ENCODE measurements around the gene PUDP. TPM values are rescaled to one million over a fixed set of nuclear protein-coding genes. Genes with fewer than 3 reads are reported as not detected.

The PUDP gene
- total and polyA plus RNA-seq, 12 donors, result 4.3 to 29.3 (median 14.5) TPM

DNA sequence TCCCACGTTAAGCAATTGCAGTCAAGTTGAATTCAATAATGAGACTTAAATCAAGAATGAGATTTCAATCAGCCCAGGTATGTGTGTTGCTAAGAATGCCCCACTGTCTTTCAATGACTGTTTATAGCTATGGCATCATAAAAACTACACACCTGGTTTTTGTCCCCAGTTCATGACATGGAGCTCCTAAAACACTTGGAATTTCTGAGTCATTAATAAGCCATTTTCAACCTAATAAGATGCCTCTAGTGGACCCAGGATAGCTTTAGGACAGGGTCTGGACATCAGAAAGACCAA lies 73.1 kb downstream of the PUDP start:
- no peak for DNase-seq
- Histone ChIP-seq H3K27ac (no peak overlapping the region), H3K36me3 (replicated peaks in 1 of 2) (peaks cover 0 to 4% of the 10 kb centered on the region in 2 donors), H3K27me3 (no peaks in the 10 kb centered on the region), H3K9me3 (replicated peaks in 1 of 3) (no peaks in the 10 kb centered on the region), H3K4me3 (no peak overlapping the region), H3K4me1 (replicated peaks in 1 of 2) (peaks cover 0 to 6% of the 10 kb centered on the region in 2 donors)
- WGBS, 4 donors, result 60 to 96% (median 90%) methylated on average over 1 of the region's 1 CpG
- intact Hi-C loops (cut with DNase I), result no loop called here
- TF ChIP-seq, protein P1, sequence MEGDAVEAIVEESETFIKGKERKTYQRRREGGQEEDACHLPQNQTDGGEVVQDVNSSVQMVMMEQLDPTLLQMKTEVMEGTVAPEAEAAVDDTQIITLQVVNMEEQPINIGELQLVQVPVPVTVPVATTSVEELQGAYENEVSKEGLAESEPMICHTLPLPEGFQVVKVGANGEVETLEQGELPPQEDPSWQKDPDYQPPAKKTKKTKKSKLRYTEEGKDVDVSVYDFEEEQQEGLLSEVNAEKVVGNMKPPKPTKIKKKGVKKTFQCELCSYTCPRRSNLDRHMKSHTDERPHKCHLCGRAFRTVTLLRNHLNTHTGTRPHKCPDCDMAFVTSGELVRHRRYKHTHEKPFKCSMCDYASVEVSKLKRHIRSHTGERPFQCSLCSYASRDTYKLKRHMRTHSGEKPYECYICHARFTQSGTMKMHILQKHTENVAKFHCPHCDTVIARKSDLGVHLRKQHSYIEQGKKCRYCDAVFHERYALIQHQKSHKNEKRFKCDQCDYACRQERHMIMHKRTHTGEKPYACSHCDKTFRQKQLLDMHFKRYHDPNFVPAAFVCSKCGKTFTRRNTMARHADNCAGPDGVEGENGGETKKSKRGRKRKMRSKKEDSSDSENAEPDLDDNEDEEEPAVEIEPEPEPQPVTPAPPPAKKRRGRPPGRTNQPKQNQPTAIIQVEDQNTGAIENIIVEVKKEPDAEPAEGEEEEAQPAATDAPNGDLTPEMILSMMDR (IDR thresholded peaks at IDR 0.05), result no peak
- no peak for TF ChIP-seq POLR2A (IDR thresholded peaks at IDR 0.05)

DNA sequence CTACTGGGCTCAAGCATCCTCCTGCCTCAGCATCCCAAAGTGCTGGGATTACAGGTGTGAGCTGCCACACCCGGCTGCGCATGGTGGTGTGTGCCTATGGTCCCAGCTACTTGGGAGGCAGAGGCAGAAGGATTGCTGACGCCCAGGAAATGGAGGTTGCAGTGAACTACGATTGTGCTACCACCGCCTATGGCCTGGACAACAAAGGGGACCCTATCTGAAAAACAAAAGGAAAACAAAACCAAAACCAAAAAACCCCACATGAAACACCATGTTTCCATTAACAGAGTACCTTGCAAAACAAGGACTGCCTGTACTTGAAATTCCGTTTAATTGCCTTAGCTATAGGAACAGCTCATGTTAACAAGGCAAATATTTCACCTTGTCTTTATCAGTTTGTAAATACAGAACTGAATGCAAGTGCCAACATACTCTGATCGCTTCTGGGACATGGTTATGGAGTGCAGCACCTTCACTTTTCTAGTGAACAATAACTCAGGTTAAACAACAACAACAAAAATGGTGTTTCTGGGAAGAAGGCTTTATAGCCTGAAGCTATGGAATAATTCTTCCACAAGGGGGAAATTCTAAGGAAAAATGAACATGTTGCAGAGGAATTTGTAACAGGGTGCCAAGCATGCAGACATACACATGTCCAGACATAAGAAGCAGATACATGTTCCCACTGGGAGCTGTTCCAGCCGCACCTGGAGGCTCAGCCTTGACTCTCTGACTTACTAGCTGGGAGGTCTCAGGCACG lies 73.6 kb downstream of the PUDP start:
- Histone ChIP-seq H3K27me3 (no peaks in the 10 kb centered on the region), H3K4me1 (replicated peaks in 1 of 2) (peaks cover 0 to 6% of the 10 kb centered on the region in 2 donors), H3K27ac (no peak overlapping the region), H3K36me3 (replicated peaks in 1 of 2) (peaks cover 0 to 4% of the 10 kb centered on the region in 2 donors), H3K4me3 (no peak overlapping the region), H3K9me3 (replicated peaks in 1 of 3) (no peaks in the 10 kb centered on the region)
- no peak for TF ChIP-seq POLR2A (IDR thresholded peaks at IDR 0.05)
- TF ChIP-seq, protein P1 (IDR thresholded peaks at IDR 0.05), result peak in 1 of 6 experiments; percentile 24
- no peak for DNase-seq
- intact Hi-C loops (cut with DNase I), result no loop called here
- 92 to 96% (median 94%) methylated on average over 7 to 9 of the region's 9 CpGs for WGBS, 4 donors

DNA sequence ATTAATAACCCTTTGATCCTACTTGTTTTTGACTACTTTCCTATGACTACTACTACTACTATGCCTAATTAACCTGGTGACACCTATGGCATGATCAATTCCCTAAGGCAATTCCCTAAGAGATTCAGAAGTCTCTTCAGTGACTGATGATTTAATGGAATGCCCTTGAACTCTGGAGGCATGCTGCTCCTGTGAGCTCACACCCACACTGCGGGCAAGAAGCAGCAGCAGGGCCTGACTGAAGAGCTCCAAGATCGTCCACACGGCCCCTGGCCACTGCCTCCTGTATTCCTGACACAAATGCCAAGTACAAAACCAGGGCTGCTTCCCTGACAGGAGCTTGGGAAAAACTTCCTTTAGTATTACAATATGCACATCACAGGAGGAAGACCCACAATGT lies 74.6 kb downstream of the PUDP start:
- TF ChIP-seq, protein P1 (IDR thresholded peaks at IDR 0.05), result no peak
- TF ChIP-seq POLR2A (IDR thresholded peaks at IDR 0.05), result no peak
- DNase-seq, result peak in 4 of 7 donors; percentile 19 to 66 (median 30)
- H3K27me3 ChIP-seq, result no peaks in the 10 kb centered on the region
- H3K9me3 ChIP-seq (replicated peaks in 1 of 3), result no peaks in the 10 kb centered on the region
- H3K36me3 ChIP-seq (replicated peaks in 1 of 2), result peaks cover 0 to 4% of the 10 kb centered on the region in 2 donors
- no peak overlapping the region for H3K27ac ChIP-seq
- no peak overlapping the region for H3K4me3 ChIP-seq
- intact Hi-C loops (cut with DNase I), result no loop called here
- WGBS, 4 donors, result 33 to 44% (median 35%) methylated on average over 1 to 3 of the region's 3 CpGs
- H3K4me1 ChIP-seq (replicated peaks in 1 of 2), result peaks cover 0 to 6% of the 10 kb centered on the region in 2 donors

DNA sequence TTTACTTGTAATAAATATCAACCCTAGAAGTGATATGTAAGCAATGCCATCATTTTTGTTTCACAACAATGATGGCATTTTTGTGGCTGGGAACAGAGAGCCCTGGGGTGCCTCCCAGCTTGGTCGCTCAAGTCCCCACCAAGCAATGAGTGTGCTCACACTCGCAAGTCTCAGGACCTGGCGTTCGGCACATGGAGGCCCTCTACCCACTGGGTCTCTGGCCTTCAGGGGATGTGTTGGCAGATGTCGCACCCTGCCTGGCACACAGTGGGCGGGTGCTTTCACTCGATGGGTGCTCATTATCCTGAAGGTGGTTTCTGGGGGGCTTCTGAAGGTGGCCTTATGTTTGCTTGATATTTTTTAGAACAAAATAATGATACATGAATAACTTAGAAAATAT lies 75.1 kb downstream of the PUDP start:
- Histone ChIP-seq H3K36me3 (replicated peaks in 1 of 2) (peaks cover 0 to 4% of the 10 kb centered on the region in 2 donors), H3K27ac (no peak overlapping the region), H3K9me3 (replicated peaks in 1 of 3) (no peaks in the 10 kb centered on the region), H3K4me1 (replicated peaks in 1 of 2) (peaks cover 0 to 6% of the 10 kb centered on the region in 2 donors), H3K4me3 (no peak overlapping the region), H3K27me3 (no peaks in the 10 kb centered on the region)
- TF ChIP-seq, protein P1 (IDR thresholded peaks at IDR 0.05), result no peak
- no peak for TF ChIP-seq POLR2A (IDR thresholded peaks at IDR 0.05)
- intact Hi-C loops (cut with DNase I), result no loop called here
- no peak for DNase-seq
- WGBS, 4 donors, result 97 to 100% (median 99%) methylated on average over 3 to 7 of the region's 7 CpGs

All from adrenal gland (tissue), 12 donors.